NCI-H2029 (cell line): ENCODE measurements around the gene ZNF649.

Source experiments
- DNase-seq: peaks from one replicate; lab custom pipeline; 2025; lab: John Stamatoyannopoulos, UW

Gene ZNF649

GRCh38 chr19:51887522-51888498 is 17.0 kb downstream of the ZNF649 start, which contains the start of gene ZNF577:
TSS of gene ZNF577 (minus strand) at chr19:51887951. CDS start at chr19:51880382, 7,569 bp downstream.
- DNase-seq = no peak

- DNase-seq = no peak
Measured at GRCh38 chr19:51884713-51885112, 20.1 kb downstream of the ZNF649 start.

- no peak for DNase-seq
Measured at GRCh38 chr19:51882518-51882917, 22.3 kb downstream of the ZNF649 start.

- no peak for DNase-seq
Measured at GRCh38 chr19:51873097-51873496, 31.7 kb downstream of the ZNF649 start.

GRCh38 chr19:51861870-51862622 is 42.8 kb downstream of the ZNF649 start:
- no peak for DNase-seq
